GM18951 (cell line): ENCODE results near the gene MAP6.
A peak's percentile ranks its signal among the peaks of the same experiment; 100 is the strongest.

Source experiments
- POLR2A ChIP-seq: IDR thresholded peaks from 4 replicates; pipeline ENCODE4 v1.6.1; 2011; ENCODE audit warnings: mild to moderate bottlenecking; ENCODE audit not compliant: insufficient read length, insufficient read depth; ENCODE audit errors: extremely low read depth
- in situ Hi-C: fragments of 300-500 bp; cut with MboI; formaldehyde crosslinking; loops from one replicate; pipeline ENCODE4 v1.12.0; 2022; ENCODE audit warnings: low sequenced_read_pairs, mixed read lengths, inconsistent platforms; ENCODE audit not compliant: unreplicated experiment

The MAP6 gene

GRCh38 chr11:75571625-75572024 is 97.2 kb downstream of the MAP6 start:
- in situ Hi-C loops, result no loop called here
- TF ChIP-seq POLR2A, result no peak

GRCh38 chr11:75570559-75571139 is 98.2 kb downstream of the MAP6 start:
- TF ChIP-seq POLR2A, result no peak
- in situ Hi-C loops, result no loop called here

DNA sequence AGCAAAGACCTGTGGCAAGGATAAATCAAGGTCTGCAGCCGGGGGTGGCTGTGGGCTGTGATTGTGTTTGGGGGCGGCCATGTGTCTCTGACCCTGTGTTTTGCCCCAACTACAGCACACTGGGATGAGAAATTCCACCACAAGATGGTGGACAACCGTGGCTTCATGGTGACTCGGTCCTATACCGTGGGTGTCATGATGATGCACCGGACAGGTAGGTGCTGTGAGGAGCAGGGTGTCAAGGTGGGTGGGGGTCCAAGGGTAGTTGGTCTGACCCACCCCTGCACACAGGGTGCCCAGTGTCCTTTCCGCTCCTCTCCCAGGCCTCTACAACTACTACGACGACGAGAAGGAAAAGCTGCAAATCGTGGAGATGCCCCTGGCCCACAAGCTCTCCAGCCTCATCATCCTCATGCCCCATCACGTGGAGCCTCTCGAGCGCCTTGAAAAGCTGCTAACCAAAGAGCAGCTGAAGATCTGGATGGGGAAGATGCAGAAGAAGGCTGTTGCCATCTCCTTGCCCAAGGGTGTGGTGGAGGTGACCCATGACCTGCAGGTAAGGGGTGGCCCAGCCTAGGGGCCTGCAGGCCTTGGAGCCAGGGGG is 100.1 kb downstream of the MAP6 start:
- in situ Hi-C loops, result no loop called here
- TF ChIP-seq POLR2A, result no peak

DNA sequence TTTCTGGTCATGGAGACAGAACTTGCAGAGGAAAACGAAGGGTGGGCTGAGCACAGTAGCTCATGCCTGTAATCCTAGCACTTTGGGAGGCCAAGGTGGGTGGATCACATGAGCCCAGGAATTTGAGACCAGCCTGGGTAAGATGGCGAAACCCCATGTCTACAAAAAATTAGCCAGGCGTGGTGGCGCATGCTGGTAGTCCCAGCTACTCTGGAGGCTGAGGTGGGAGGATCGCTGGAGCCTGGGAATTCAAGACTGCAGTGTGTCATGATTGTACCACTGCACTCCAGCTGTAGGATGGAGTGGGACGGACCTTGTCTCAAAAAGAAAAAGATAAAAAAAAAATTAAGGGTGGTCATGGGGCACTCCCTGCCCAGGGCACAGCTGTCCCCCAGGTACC is 100.9 kb downstream of the MAP6 start:
- no peak for TF ChIP-seq POLR2A
- in situ Hi-C loops, result no loop called here

GRCh38 chr11:75566763-75567279 is 102.0 kb downstream of the MAP6 start:
- in situ Hi-C loops, result no loop called here
- no peak for TF ChIP-seq POLR2A

GRCh38 chr11:75565916-75566762 is 102.7 kb downstream of the MAP6 start:
- in situ Hi-C loops, result no loop called here
- no peak for TF ChIP-seq POLR2A

DNA sequence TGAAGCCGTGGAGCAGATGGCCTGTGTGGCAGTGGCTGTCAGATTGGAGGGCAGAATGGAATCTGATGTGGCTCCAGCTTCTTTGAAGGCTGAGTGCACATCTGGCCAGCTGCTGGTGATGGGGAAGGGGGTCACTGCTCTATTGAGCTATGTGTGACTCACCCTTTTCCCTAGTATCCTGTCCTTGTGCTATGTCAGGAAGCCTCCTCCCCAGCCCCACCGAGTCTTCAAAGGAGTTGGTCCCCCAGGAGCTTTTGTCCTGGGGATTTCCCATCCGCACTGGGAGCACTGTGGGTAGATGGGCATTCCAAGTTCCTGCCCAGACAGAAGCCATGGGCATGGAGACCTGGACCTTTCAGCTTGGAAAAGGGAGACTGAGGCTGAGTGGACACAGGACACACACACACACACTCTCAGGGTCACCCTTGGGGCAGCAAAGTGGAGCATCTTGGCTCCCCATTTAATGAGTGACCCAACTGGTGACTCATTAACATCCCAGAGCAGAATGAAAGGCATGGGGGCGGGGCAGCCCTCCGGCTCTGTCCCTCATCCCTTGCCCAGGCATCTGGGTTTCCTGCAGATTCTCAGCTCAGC is 103.5 kb downstream of the MAP6 start:
- TF ChIP-seq POLR2A, result no peak
- in situ Hi-C loops, result no loop called here

DNA sequence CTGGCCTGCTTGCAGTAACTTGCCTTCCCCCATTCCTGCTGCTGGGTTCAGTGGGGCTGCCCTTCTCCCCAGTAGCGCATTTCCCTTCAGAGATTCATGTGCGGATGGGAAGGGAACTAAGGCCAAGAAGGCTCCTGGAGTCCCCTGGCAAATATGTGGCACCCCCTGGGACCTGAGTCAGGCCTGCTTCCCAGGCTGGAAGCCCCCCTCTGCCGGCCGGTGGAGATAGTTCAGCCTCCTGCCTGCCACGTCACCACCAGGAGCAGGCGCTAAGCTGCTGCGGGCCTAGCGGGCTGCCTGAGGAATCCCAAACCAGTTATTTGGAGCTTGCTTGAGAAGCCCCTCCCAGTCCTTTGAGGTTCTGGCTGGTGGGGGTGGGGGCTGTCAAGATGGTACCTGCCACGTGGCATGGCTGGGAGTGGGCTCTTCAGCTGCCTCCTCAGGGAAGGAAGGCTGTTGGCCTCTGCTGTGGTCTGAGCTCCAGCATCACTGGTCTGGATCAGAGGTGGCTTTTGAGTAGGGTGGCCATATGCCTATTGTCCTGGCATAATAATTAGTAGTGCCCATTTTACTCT is 104.8 kb downstream of the MAP6 start:
- no peak for TF ChIP-seq POLR2A
- in situ Hi-C loops, result no loop called here

GRCh38 chr11:75563501-75563977 is 105.3 kb downstream of the MAP6 start:
- in situ Hi-C loops, result no loop called here
- TF ChIP-seq POLR2A, result no peak

DNA sequence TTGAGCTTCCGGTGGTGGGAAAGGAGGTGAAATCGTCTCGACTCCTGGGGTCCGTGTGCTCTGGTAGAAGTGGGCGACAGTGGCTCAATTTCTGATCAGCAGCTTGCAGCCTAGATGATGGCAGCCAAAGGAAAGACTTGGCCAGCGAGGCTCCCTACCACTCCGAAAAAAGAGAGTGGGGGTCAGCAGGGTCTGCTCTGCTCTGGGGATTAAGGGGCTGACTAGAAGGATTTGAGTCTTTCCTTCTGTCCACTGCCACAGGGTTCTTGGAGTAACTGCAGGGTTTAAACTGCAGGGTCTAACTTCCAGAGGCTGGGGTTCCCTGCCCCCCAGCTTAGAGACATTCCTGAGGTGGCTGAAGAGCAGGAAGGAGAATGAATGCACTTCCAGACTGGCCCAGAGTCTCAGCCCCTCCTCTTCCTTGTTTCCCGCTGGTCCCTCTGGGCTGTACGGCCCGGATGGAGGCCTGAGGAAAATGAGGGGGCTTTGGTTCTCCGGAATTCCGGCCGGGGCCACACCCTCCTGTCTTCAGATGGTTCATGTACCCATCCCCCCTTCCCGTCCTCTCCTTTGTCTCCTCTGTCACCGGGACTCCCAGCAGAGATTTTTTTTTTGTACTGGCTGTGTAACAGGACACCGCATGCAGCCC is 105.9 kb downstream of the MAP6 start:
- in situ Hi-C loops, result no loop called here
- peak; percentile 2 for TF ChIP-seq POLR2A

GRCh38 chr11:75562048-75562835 is 106.6 kb downstream of the MAP6 start, which contains the start of gene SERPINH1:
Gene SERPINH1, plus strand, starts transcription at chr11:75562253. Its CDS starts 4,097 bp downstream, at chr11:75566350.
- TF ChIP-seq POLR2A, result peak; percentile 83
- in situ Hi-C loops, result no loop called here
